GM23338 (cell line): ENCODE measurements around the gene PIK3CG. TPM values are rescaled to one million over a fixed set of nuclear protein-coding genes. Genes with fewer than 3 reads are reported as not detected.
"Not testable (repeated sequence)": the region's sequence is repeated elsewhere in the genome, so short reads cannot be mapped to it uniquely, and the experiment has no call there.

Experiments
- ATAC-seq: fragments of 200-7000 bp; cut with Tn5 transposase; 3 replicates; pipeline ENCODE4 v1.9.1; 2020
- DNase-seq: peaks from one replicate; pipeline ENCODE4 v3.0.0-alpha.2; 2015; ENCODE audit warnings: low spot score
- H2AFZ ChIP-seq: fragments of 200-600 bp; sonication (generic); 2 replicates; pipeline ENCODE4 v1.8.0; 2016; ENCODE audit warnings: antibody characterized with exemption, mild to moderate bottlenecking, moderate library complexity
- H3F3A ChIP-seq: fragments of 200-600 bp; sonication (generic); replicated peaks from 2 replicates; pipeline ENCODE4 v1.8.0; 2017; ENCODE audit warnings: antibody characterized with exemption, mixed run types, low read depth
- H3K27ac ChIP-seq: fragments of 200-600 bp; sonication (generic); 2 replicates; pipeline ENCODE4 v1.6.1; 2016; ENCODE audit warnings: low read depth
- H3K27me3 ChIP-seq: fragments of 200-600 bp; sonication (generic); 2 replicates; pipeline ENCODE4 v1.8.0; 2016; ENCODE audit warnings: mild to moderate bottlenecking, mixed run types, moderate library complexity; ENCODE audit not compliant: insufficient read depth
- H3K36me3 ChIP-seq: fragments of 200-600 bp; sonication (generic); 2 replicates; pipeline ENCODE4 v1.8.0; 2016; ENCODE audit warnings: mild to moderate bottlenecking; ENCODE audit not compliant: insufficient read depth
- H3K4me1 ChIP-seq: fragments of 200-600 bp; sonication (generic); 2 replicates; pipeline ENCODE4 v1.8.0; 2016; ENCODE audit warnings: mild to moderate bottlenecking, moderate library complexity; ENCODE audit not compliant: insufficient read depth
- H3K4me2 ChIP-seq: fragments of 200-600 bp; sonication (generic); 2 replicates; pipeline ENCODE4 v1.7.1; 2017; ENCODE audit warnings: mixed run types
- H3K4me3 ChIP-seq: fragments of 200-600 bp; sonication (generic); 2 replicates; pipeline ENCODE4 v1.6.1; 2016; ENCODE audit warnings: mixed run types
- H3K79me2 ChIP-seq: fragments of 200-600 bp; sonication (generic); replicated peaks from 2 replicates; pipeline ENCODE4 v1.8.0; 2017; ENCODE audit warnings: mild to moderate bottlenecking; ENCODE audit not compliant: insufficient read depth
- H3K9me2 ChIP-seq: fragments of 200-600 bp; sonication (generic); 2 replicates; pipeline ENCODE4 v1.8.0; 2017; ENCODE audit not compliant: insufficient read depth
- H4K20me1 ChIP-seq: fragments of 200-600 bp; sonication (generic); replicated peaks from 2 replicates; pipeline ENCODE4 v1.8.0; 2017; ENCODE audit warnings: mild to moderate bottlenecking; ENCODE audit not compliant: insufficient read depth
- H3K27ac Mint-ChIP-seq: 2 replicates; pipeline ENCODE4 v1.8.0; 2020; ENCODE audit warnings: inconsistent platforms, mild to moderate bottlenecking, moderate library complexity, mixed read lengths
- H3K27me3 Mint-ChIP-seq: 3 replicates; pipeline ENCODE4 v1.8.0; 2022; ENCODE audit warnings: low read depth, mild to moderate bottlenecking, moderate library complexity, mixed read lengths, inconsistent platforms; ENCODE audit not compliant: insufficient read depth, poor library complexity
- H3K36me3 Mint-ChIP-seq: 3 replicates; pipeline ENCODE4 v1.8.0; 2021; ENCODE audit warnings: low read depth, mild to moderate bottlenecking, inconsistent platforms, moderate library complexity, mixed read lengths
- H3K4me1 Mint-ChIP-seq: 3 replicates; pipeline ENCODE4 v1.8.0; 2020; ENCODE audit warnings: mild to moderate bottlenecking, inconsistent platforms, mixed read lengths
- H3K4me3 Mint-ChIP-seq: 3 replicates; pipeline ENCODE4 v1.8.0; 2021; ENCODE audit warnings: moderate library complexity, mild to moderate bottlenecking, inconsistent platforms, mixed read lengths
- H3K9me3 Mint-ChIP-seq: 3 replicates; pipeline ENCODE4 v1.8.0; 2020; ENCODE audit warnings: moderate library complexity, mild to moderate bottlenecking, inconsistent platforms, mixed read lengths
- CREB1 ChIP-seq: fragments of 250-450 bp; sonication (Bioruptor Pico); IDR thresholded peaks from 2 replicates; pipeline ENCODE4 v1.5.0; 2020; ENCODE audit warnings: low read depth, mild to moderate bottlenecking, moderate library complexity
- ETS1 ChIP-seq: IDR thresholded peaks from 2 replicates; pipeline ENCODE4 v1.6.1; 2016; ENCODE audit warnings: antibody characterized with exemption
- EZH2 ChIP-seq: fragments of 200-600 bp; sonication (generic); IDR thresholded peaks from one replicate; pipeline ENCODE4 v1.8.0; 2017; ENCODE audit warnings: antibody characterized with exemption, mild to moderate bottlenecking, low read depth; ENCODE audit not compliant: unreplicated experiment
- JUNB ChIP-seq: IDR thresholded peaks from one replicate; pipeline ENCODE4 v1.6.1; 2016; ENCODE audit warnings: antibody characterized with exemption; ENCODE audit not compliant: unreplicated experiment
- POLR2AphosphoS5 ChIP-seq: IDR thresholded peaks from 2 replicates; pipeline ENCODE4 v1.6.1; 2016; ENCODE audit warnings: antibody characterized with exemption, low read depth
- STAT1 ChIP-seq: IDR thresholded peaks from one replicate; pipeline ENCODE4 v1.6.1; 2016; ENCODE audit warnings: antibody characterized with exemption; ENCODE audit not compliant: unreplicated experiment
- ZNF114 ChIP-seq: fragments of 250-450 bp; sonication (Bioruptor Pico); IDR thresholded peaks from 2 replicates; pipeline ENCODE4 v1.5.0; 2020; ENCODE audit warnings: mild to moderate bottlenecking, moderate library complexity
- ZNF331 ChIP-seq: fragments of 250-450 bp; sonication (Bioruptor Pico); IDR thresholded peaks from 2 replicates; pipeline ENCODE4 v1.5.0; 2020; ENCODE audit warnings: low read depth, mild to moderate bottlenecking, moderate library complexity
- polyA plus RNA-seq: library from polyadenylated mRNA; unstranded; fragments of >200 nt; fragmentation: Nextera tagmentation; extraction: Ambion mirVana; gene quantifications from 2 replicates; pipeline ENCODE4 v1.2.1, GENCODE V29; 2016
- total RNA-seq: library from RNA; depleted of rRNA; stranded (reverse); fragments of >200 nt; shearing (Covaris generic); gene quantifications from 2 replicates; pipeline ENCODE4 v1.2.3, GENCODE V29; 2014
- TF ChIP-seq, protein P1 (sequence below), 2 experiments: fragments of 200-600 bp in 1 of 2; sonication (generic) in 1 of 2; conservative IDR thresholded peaks; 2 replicates each; pipeline versions ENCODE4 v1.5.1 to v1.6.1; 2016 to 2017; ENCODE audit warnings: antibody characterized with exemption in 2 of 2, low read depth in 2 of 2, mild to moderate bottlenecking in 2 of 2, moderate library complexity in 1 of 2
- TF ChIP-seq, protein P2 (sequence below): fragments of 250-450 bp; sonication (Bioruptor Pico); IDR thresholded peaks from 2 replicates; pipeline ENCODE4 v1.5.0; 2020; ENCODE audit warnings: mild to moderate bottlenecking, moderate library complexity

Gene PIK3CG
- total and polyA plus RNA-seq, 2 experiments from 2014 or later = not detected

DNA sequence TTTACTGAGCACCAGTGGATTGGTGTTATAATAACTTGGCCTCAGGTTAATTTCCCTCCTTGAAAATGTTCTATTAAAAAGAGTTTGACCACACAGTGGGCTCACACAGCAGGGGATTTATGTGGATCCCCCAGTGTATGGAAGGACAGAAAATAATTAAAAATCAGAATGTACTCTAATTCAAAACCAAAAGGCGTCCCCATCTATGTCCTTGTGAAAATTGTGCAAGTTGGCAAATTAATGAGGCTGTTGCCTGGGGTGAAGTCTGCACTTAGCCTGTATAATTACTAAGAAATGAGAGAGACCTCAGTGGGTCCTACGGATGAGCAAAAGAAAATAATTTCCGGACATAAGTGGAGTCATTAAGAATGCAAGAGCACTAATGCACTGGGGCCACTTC is 31.1 kb downstream of the PIK3CG start:
- no peak overlapping the region for H3K4me2 ChIP-seq
- no peaks in the 10 kb centered on the region for H3K9me2 ChIP-seq
- H3K4me3 Mint-ChIP-seq = no peak overlapping the region
- DNase-seq = no peak
- H3K36me3 ChIP-seq = no peaks in the 10 kb centered on the region
- peaks cover 19% of the 10 kb centered on the region for H3K4me1 ChIP-seq
- no peaks in the 10 kb centered on the region for H3K27me3 Mint-ChIP-seq
- TF ChIP-seq, protein P1, sequence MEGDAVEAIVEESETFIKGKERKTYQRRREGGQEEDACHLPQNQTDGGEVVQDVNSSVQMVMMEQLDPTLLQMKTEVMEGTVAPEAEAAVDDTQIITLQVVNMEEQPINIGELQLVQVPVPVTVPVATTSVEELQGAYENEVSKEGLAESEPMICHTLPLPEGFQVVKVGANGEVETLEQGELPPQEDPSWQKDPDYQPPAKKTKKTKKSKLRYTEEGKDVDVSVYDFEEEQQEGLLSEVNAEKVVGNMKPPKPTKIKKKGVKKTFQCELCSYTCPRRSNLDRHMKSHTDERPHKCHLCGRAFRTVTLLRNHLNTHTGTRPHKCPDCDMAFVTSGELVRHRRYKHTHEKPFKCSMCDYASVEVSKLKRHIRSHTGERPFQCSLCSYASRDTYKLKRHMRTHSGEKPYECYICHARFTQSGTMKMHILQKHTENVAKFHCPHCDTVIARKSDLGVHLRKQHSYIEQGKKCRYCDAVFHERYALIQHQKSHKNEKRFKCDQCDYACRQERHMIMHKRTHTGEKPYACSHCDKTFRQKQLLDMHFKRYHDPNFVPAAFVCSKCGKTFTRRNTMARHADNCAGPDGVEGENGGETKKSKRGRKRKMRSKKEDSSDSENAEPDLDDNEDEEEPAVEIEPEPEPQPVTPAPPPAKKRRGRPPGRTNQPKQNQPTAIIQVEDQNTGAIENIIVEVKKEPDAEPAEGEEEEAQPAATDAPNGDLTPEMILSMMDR (conservative IDR thresholded peaks at IDR 0.05; ENCODE audit: low read depth in 2 of 2) = no peak
- TF ChIP-seq CREB1 (CRISPR knock-in tag) (no peak), EZH2 (no peak), ETS1 (no peak), POLR2AphosphoS5 (no peak), ZNF114 (CRISPR knock-in tag) (no peak), JUNB (no peak), STAT1 (no peak), ZNF331 (CRISPR knock-in tag) (no peak)
- TF ChIP-seq, protein P2, sequence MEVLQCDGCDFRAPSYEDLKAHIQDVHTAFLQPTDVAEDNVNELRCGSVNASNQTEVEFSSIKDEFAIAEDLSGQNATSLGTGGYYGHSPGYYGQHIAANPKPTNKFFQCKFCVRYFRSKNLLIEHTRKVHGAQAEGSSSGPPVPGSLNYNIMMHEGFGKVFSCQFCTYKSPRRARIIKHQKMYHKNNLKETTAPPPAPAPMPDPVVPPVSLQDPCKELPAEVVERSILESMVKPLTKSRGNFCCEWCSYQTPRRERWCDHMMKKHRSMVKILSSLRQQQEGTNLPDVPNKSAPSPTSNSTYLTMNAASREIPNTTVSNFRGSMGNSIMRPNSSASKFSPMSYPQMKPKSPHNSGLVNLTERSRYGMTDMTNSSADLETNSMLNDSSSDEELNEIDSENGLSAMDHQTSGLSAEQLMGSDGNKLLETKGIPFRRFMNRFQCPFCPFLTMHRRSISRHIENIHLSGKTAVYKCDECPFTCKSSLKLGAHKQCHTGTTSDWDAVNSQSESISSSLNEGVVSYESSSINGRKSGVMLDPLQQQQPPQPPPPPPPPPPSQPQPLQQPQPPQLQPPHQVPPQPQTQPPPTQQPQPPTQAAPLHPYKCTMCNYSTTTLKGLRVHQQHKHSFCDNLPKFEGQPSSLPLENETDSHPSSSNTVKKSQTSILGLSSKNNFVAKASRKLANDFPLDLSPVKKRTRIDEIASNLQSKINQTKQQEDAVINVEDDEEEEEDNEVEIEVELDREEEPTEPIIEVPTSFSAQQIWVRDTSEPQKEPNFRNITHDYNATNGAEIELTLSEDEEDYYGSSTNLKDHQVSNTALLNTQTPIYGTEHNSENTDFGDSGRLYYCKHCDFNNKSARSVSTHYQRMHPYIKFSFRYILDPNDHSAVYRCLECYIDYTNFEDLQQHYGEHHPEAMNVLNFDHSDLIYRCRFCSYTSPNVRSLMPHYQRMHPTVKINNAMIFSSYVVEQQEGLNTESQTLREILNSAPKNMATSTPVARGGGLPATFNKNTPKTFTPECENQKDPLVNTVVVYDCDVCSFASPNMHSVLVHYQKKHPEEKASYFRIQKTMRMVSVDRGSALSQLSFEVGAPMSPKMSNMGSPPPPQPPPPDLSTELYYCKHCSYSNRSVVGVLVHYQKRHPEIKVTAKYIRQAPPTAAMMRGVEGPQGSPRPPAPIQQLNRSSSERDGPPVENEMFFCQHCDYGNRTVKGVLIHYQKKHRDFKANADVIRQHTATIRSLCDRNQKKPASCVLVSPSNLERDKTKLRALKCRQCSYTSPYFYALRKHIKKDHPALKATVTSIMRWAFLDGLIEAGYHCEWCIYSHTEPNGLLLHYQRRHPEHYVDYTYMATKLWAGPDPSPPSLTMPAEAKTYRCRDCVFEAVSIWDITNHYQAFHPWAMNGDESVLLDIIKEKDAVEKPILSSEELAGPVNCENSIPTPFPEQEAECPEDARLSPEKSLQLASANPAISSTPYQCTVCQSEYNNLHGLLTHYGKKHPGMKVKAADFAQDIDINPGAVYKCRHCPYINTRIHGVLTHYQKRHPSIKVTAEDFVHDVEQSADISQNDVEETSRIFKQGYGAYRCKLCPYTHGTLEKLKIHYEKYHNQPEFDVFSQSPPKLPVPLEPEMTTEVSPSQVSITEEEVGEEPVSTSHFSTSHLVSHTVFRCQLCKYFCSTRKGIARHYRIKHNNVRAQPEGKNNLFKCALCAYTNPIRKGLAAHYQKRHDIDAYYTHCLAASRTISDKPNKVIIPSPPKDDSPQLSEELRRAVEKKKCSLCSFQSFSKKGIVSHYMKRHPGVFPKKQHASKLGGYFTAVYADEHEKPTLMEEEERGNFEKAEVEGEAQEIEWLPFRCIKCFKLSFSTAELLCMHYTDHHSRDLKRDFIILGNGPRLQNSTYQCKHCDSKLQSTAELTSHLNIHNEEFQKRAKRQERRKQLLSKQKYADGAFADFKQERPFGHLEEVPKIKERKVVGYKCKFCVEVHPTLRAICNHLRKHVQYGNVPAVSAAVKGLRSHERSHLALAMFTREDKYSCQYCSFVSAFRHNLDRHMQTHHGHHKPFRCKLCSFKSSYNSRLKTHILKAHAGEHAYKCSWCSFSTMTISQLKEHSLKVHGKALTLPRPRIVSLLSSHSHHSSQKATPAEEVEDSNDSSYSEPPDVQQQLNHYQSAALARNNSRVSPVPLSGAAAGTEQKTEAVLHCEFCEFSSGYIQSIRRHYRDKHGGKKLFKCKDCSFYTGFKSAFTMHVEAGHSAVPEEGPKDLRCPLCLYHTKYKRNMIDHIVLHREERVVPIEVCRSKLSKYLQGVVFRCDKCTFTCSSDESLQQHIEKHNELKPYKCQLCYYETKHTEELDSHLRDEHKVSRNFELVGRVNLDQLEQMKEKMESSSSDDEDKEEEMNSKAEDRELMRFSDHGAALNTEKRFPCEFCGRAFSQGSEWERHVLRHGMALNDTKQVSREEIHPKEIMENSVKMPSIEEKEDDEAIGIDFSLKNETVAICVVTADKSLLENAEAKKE (CRISPR knock-in tag) = no peak
- no peak overlapping the region for H3K4me3 ChIP-seq
- no peaks in the 10 kb centered on the region for H3K79me2 ChIP-seq
- H4K20me1 ChIP-seq = no peaks in the 10 kb centered on the region
- peaks cover 13% of the 10 kb centered on the region for H3K4me1 Mint-ChIP-seq
- H3K9me3 Mint-ChIP-seq = no peaks in the 10 kb centered on the region; the same call in 2 of the 3 replicates
- no peak overlapping the region for H2AFZ ChIP-seq
- no peak overlapping the region for H3K27ac Mint-ChIP-seq
- ATAC-seq = no peak
- no peaks in the 10 kb centered on the region for H3F3A ChIP-seq
- no peaks in the 10 kb centered on the region for H3K36me3 Mint-ChIP-seq
- H3K27ac ChIP-seq = no peak overlapping the region
- no peaks in the 10 kb centered on the region for H3K27me3 ChIP-seq

DNA sequence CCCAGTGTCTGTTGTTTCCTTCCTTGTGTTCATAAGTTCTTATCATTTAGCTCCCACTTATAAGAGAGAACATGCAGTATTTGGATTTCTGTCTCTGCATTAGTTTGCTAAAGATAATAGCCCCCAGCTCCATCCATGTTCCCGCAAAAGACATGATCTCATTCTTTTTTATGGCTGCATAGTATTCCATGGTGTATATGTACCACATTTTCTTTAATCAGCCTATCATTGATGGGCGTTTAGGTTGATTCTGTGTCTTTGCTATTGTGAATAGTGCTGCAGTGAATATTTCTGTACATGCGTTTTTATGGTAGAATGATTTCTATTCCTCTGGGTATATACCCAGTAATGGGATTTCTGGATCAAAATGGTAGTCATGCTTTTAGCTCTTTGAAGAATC is 32.5 kb downstream of the PIK3CG start:
- DNase-seq, H3K9me2 ChIP-seq, H3K9me3 Mint-ChIP-seq, H3K4me2 ChIP-seq, H3F3A ChIP-seq, H3K36me3 Mint-ChIP-seq, H2AFZ ChIP-seq, H3K79me2 ChIP-seq, H3K27ac Mint-ChIP-seq, H3K27ac ChIP-seq, H3K4me3 ChIP-seq, H3K27me3 Mint-ChIP-seq, H3K36me3 ChIP-seq, H3K27me3 ChIP-seq, H3K4me3 Mint-ChIP-seq, H4K20me1 ChIP-seq, ATAC-seq: not testable (repeated sequence)
- H3K4me1 Mint-ChIP-seq = peaks cover 18% of the 10 kb centered on the region
- H3K4me1 ChIP-seq = peaks cover 16% of the 10 kb centered on the region

DNA sequence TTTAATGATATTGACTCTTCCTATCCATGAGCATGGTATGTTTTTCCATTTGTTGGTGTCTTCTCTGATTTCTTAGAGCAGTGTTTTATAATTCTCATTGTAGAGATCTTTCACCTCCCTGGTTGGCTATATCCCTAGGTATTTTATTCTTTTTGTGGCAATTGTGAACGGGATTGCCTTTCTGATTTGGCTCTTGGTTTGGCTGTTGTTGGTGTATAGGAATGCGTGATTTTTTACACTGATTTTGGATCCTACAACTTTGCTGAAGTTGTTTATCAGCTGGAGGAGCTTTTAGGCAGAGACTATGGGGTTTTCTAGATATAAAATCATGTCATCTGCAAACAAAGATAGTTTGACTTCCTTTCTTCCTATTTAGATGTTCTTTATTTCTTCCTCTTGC is 33.9 kb downstream of the PIK3CG start:
- peaks cover 16% of the 10 kb centered on the region for H3K4me1 ChIP-seq
- peaks cover 18% of the 10 kb centered on the region for H3K4me1 Mint-ChIP-seq
- not testable (repeated sequence) for H3K27me3 ChIP-seq, H3K27me3 Mint-ChIP-seq, H3K27ac Mint-ChIP-seq, H3K36me3 Mint-ChIP-seq, ATAC-seq, H3K4me3 ChIP-seq, H2AFZ ChIP-seq, H3K27ac ChIP-seq, H3K36me3 ChIP-seq, H3F3A ChIP-seq, H3K4me2 ChIP-seq, H4K20me1 ChIP-seq, H3K4me3 Mint-ChIP-seq, H3K79me2 ChIP-seq, H3K9me3 Mint-ChIP-seq, H3K9me2 ChIP-seq, DNase-seq
